ENCODE measurements around the gene FCHSD2.
"Not testable (repeated sequence)": the region's sequence is repeated elsewhere in the genome, so short reads cannot be mapped to it uniquely, and the experiment has no call there.

Gene FCHSD2

GRCh38 chr11:73055655-73056354 is 86.3 kb downstream of the FCHSD2 start:
- no peak for DNase-seq

- DNase-seq, result no peak
Measured at GRCh38 chr11:73055002-73055401, 87.1 kb downstream of the FCHSD2 start.

GRCh38 chr11:73053964-73054363 is 88.2 kb downstream of the FCHSD2 start:
- DNase-seq, result no peak

- DNase-seq, result no peak
Measured at GRCh38 chr11:73048446-73048845, 93.7 kb downstream of the FCHSD2 start.

- no peak for DNase-seq
Measured at GRCh38 chr11:73047773-73048371, 94.2 kb downstream of the FCHSD2 start.

GRCh38 chr11:73040046-73040445 is 102.1 kb downstream of the FCHSD2 start:
- no peak for DNase-seq

- DNase-seq, result no peak
Measured at GRCh38 chr11:73034777-73035176, 107.3 kb downstream of the FCHSD2 start.

- DNase-seq, result no peak
Measured at GRCh38 chr11:73034331-73034730, 107.8 kb downstream of the FCHSD2 start.

GRCh38 chr11:73030130-73030529 is 112.0 kb downstream of the FCHSD2 start:
- DNase-seq, result no peak

GRCh38 chr11:73029403-73029802 is 112.7 kb downstream of the FCHSD2 start:
- no peak for DNase-seq

- DNase-seq, result no peak
Measured at GRCh38 chr11:73028611-73029010, 113.5 kb downstream of the FCHSD2 start.

GRCh38 chr11:73027840-73028239 is 114.3 kb downstream of the FCHSD2 start:
- DNase-seq, result not testable (repeated sequence)

GRCh38 chr11:73024639-73025038 is 117.5 kb downstream of the FCHSD2 start:
- DNase-seq, result no peak

- DNase-seq, result no peak
Measured at GRCh38 chr11:73019996-73020395, 122.1 kb downstream of the FCHSD2 start.

- DNase-seq, result no peak
Measured at GRCh38 chr11:73019449-73019848, 122.7 kb downstream of the FCHSD2 start.

GRCh38 chr11:73018856-73019255 is 123.3 kb downstream of the FCHSD2 start:
- no peak for DNase-seq

- no peak for DNase-seq
Measured at GRCh38 chr11:73017024-73017751, 124.9 kb downstream of the FCHSD2 start.

GRCh38 chr11:73013021-73013420 is 129.1 kb downstream of the FCHSD2 start:
- DNase-seq, result no peak

- no peak for DNase-seq
Measured at GRCh38 chr11:73012121-73012863, 129.8 kb downstream of the FCHSD2 start.

- no peak for DNase-seq
Measured at GRCh38 chr11:73011126-73011817, 130.8 kb downstream of the FCHSD2 start.

GRCh38 chr11:73009972-73010371 is 132.1 kb downstream of the FCHSD2 start:
- no peak for DNase-seq

- DNase-seq, result no peak
Measured at GRCh38 chr11:73004088-73004487, 138.0 kb downstream of the FCHSD2 start.

GRCh38 chr11:73003088-73003487 is 139.0 kb downstream of the FCHSD2 start:
- DNase-seq, result no peak
